ENCODE data around the gene ATG5. TPM values are rescaled to one million over a fixed set of nuclear protein-coding genes. Genes with fewer than 3 reads are reported as not detected.

Gene ATG5
- total and polyA plus RNA-seq, 11 donors = 8.8 to 23.9 (median 14.3) TPM

- H3K27me3 ChIP-seq = no peaks in the 10 kb centered on the region
- peaks cover 0 to 25% (median 20%) of the 10 kb centered on the region in 9 donors for H3K36me3 ChIP-seq
- WGBS, 4 donors = 80 to 95% (median 89%) methylated on average over 2 of the region's 2 CpGs
- no peak for DNase-seq
- TF ChIP-seq CTCF (IDR thresholded peaks at IDR 0.05) (no peak), POLR2A (IDR thresholded peaks at IDR 0.05) (no peak)
- H3K27ac ChIP-seq = no peak overlapping the region
- H3K9me3 ChIP-seq = no peaks in the 10 kb centered on the region
- intact Hi-C loops (cut with DNase I) = no loop called here
- H3K4me1 ChIP-seq = peaks cover 0 to 3% (median 0%) of the 10 kb centered on the region in 12 donors
- H3K4me3 ChIP-seq = no peak overlapping the region
- ATAC-seq = no peak
These were observed 43.9 kb downstream of the ATG5 start for GRCh38 chr6:106281661-106282060.

- Histone ChIP-seq H3K4me3 (no peak overlapping the region), H3K36me3 (peaks cover 0 to 25% (median 20%) of the 10 kb centered on the region in 9 donors), H3K27me3 (no peaks in the 10 kb centered on the region), H3K9me3 (no peaks in the 10 kb centered on the region), H3K4me1 (peaks cover 0 to 3% (median 0%) of the 10 kb centered on the region in 12 donors), H3K27ac (no peak overlapping the region)
- intact Hi-C loops (cut with DNase I) = no loop called here
- TF ChIP-seq POLR2A (IDR thresholded peaks at IDR 0.05) (no peak), CTCF (IDR thresholded peaks at IDR 0.05) (no peak)
- no peak for DNase-seq
- no peak for ATAC-seq
These were observed 44.5 kb downstream of the ATG5 start for GRCh38 chr6:106281088-106281487.

GRCh38 chr6:106279179-106279578 is 46.4 kb downstream of the ATG5 start:
- no peaks in the 10 kb centered on the region for H3K9me3 ChIP-seq
- TF ChIP-seq CTCF (IDR thresholded peaks at IDR 0.05) = no peak
- TF ChIP-seq POLR2A (IDR thresholded peaks at IDR 0.05) = no peak
- DNase-seq = no peak
- no peak for ATAC-seq
- peaks cover 0 to 25% (median 20%) of the 10 kb centered on the region in 9 donors for H3K36me3 ChIP-seq
- intact Hi-C loops (cut with DNase I) = no loop called here
- no peak overlapping the region for H3K27ac ChIP-seq
- H3K4me1 ChIP-seq = peaks cover 0 to 10% (median 0%) of the 10 kb centered on the region in 12 donors
- H3K27me3 ChIP-seq = no peaks in the 10 kb centered on the region
- no peak overlapping the region for H3K4me3 ChIP-seq
- WGBS, 4 donors = 68 to 76% (median 73%) methylated on average over 1 of the region's 1 CpG

GRCh38 chr6:106275692-106276091 is 49.9 kb downstream of the ATG5 start:
- no peak for DNase-seq
- H3K27me3 ChIP-seq = no peaks in the 10 kb centered on the region
- peaks cover 0 to 27% (median 2%) of the 10 kb centered on the region in 12 donors for H3K4me1 ChIP-seq
- peaks cover 0 to 25% (median 20%) of the 10 kb centered on the region in 9 donors for H3K36me3 ChIP-seq
- WGBS, 4 donors = 91 to 94% (median 93%) methylated on average over 5 of the region's 5 CpGs
- no peak overlapping the region for H3K27ac ChIP-seq
- H3K4me3 ChIP-seq = no peak overlapping the region
- intact Hi-C loops (cut with DNase I) = no loop called here
- no peak for ATAC-seq
- TF ChIP-seq CTCF (IDR thresholded peaks at IDR 0.05) (no peak), POLR2A (IDR thresholded peaks at IDR 0.05) (no peak)
- no peaks in the 10 kb centered on the region for H3K9me3 ChIP-seq

All from heart left ventricle (tissue), 16 donors.